ENCODE data around the gene CACNB2.

CACNB2 gene

DNA sequence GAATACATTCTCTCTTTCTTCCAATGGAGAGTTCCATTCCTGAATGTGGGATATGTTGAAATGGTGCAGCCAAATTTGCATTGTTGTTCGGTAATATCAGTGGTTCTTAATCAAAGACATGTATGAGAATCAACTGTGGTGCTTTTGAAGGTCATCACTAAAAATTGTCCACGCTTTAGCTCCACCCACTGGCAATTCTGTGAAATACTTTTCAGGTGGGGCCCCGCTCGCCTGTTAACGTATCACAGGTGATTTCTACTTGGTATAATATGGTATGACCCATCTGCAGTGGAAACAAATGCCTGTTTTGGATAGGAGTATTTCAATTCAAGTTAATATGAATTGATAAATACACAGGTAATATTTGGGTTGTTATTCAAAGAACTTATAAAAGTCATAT is 332.8 kb downstream of the CACNB2 start:
- DNase-seq = no peak

DNA sequence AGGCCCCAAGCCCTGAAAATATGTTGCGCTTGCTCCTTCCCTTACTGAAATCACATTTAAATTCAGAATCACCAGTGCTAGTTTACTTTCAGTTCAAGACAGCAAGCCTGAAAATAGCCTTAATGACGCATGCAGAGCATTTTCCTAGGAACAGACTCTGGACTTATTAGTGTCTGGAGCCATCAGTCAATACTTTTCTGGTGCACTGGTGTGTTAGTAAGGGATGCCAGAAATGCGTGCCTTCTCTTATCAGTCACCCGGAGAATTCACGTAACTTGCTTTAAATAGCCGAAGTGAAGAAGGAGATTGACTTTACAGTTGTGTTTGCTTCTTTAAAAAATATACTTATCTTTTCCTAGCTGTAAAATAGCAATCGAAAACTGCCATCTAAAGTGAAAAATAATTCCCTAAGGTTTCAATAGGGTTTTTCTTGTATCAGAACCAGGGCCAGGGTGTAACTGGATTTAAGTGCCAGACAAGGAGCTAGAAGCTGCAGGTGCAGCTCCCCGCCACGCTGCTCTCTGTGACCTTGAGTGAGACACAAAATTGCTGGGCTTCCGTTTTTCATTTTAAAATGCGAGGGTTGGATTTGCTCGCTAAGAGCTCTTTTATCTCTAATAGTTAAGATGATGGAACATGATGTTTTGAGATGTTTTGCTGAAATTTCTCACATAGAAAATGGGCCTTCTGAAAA is 333.3 kb downstream of the CACNB2 start:
- no peak for DNase-seq

GRCh38 chr10:18474118-18474455 is 333.9 kb downstream of the CACNB2 start:
- no peak for DNase-seq

GRCh38 chr10:18476076-18476647 is 335.9 kb downstream of the CACNB2 start:
- no peak for DNase-seq

GRCh38 chr10:18478354-18478753 is 338.1 kb downstream of the CACNB2 start:
- DNase-seq = no peak

- no peak for DNase-seq
These were observed 339.3 kb downstream of the CACNB2 start for GRCh38 chr10:18479502-18479901.

- DNase-seq = no peak
These were observed 343.4 kb downstream of the CACNB2 start for GRCh38 chr10:18483516-18484186.

- DNase-seq = no peak
These were observed 346.2 kb downstream of the CACNB2 start for GRCh38 chr10:18486438-18486837.

DNA sequence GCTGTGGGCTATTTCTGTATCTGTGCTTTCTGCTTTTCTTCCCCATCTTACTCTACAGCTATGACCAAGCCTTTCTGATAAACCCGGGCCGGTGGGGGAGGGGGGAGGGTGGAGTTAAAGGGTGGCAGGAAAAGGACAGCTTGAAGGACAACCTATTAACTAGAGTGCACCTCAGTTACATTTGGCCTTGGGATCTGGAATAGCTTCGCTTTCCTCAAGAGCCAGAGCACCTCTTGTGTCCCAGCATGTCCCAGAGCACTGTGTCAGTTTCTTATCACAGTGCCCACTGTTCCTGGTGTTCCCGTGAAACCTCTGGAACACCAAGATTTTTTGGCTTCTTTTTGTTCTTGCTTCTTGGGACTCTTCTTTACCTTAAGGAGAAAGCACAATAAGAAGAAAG is 350.5 kb downstream of the CACNB2 start:
- DNase-seq = no peak

GRCh38 chr10:18497806-18498369 is 357.7 kb downstream of the CACNB2 start:
- no peak for DNase-seq

DNA sequence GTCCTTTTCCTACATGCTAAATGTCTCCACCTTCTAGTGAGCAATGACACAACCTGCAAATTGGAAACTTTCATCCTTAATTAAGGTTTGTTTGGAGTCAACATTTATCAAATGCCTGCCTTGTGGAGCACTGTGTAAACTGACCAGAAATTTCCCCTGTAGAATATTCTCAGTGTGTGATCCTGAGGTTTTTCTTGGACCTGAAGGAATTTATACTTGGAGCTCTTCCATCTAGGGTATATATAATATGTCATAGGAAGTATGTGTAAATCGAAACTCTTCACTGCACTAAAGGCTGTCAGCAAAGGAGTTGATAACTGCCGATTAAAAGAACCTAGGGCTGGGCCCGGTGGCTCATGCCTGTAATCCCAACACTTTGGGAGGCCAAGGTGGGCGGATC is 358.8 kb downstream of the CACNB2 start:
- no peak for DNase-seq

DNA sequence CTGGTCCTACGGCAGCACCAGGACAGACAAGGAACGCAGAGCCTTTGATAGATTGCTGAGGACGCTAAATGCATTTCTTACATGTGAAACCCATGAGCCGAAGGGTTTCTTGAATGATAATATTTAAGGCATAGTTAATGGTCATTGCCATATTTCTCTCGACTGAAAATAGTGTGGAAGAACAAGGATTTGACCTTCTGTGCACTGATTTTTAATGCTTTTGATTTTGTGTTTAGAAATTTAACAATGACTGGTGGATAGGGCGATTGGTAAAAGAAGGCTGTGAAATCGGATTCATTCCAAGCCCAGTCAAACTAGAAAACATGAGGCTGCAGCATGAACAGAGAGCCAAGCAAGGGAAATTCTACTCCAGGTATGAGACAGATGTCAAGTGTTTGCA is 360.4 kb downstream of the CACNB2 start:
- no peak for DNase-seq

DNA sequence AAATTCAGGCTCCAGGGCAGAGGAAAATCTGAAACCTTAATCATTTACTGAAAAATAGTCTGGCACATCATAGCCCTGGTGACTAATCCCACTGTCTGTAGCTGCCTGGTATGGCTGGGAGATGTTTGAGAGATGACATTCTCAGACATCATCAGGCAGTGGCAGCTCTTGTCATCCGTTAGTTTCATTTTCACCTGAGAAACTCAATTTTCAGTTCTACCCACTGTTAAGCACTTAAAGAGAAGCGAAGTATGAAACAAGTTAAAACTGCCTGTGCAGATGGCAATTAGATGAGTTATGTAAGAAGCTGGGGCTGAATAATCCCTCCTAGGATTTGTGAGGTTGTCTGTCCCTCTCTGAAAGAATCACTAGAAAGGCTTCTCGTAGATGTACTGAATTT is 361.0 kb downstream of the CACNB2 start:
- DNase-seq = no peak

GRCh38 chr10:18501629-18502028 is 361.4 kb downstream of the CACNB2 start:
- DNase-seq = no peak

DNA sequence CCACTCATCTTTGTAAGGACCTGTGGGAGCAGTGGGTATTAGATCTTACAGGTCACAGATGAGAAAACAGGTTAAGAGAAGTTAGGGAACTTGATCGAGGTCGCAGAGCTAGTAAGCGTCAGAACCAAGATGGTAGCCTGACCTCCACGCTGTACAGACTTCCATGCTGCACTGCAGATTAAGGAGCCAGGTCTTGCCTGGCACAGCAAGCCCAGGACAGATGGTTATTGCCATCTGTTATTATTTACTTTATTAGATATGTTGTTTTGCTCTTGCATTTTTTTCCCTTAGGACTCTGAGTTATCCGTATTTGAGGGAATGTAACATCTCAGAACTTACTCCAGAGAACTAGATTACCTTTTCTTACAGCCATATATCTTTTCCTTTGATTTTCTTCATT is 363.9 kb downstream of the CACNB2 start:
- DNase-seq = no peak

- DNase-seq = no peak
These were observed 365.4 kb downstream of the CACNB2 start for GRCh38 chr10:18505456-18506118.

DNA sequence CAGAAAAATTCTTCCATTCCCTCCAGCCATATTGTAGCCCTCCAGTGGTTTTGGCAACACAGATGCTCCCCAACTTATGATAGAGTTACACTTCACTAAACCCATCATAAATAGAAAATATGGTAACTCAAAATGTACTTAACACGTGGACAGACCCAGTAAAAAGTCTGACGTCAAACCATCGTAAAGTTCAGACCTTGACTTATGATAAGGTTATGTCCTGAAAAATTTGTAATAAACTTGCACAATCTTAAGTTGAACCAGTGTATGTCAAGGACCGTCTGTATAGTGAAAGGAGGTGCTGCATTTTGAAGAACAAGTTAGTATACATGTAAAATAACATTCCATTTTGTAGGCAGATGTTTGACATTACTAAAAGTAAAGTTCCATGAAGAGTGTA is 368.4 kb downstream of the CACNB2 start:
- DNase-seq = no peak

DNA sequence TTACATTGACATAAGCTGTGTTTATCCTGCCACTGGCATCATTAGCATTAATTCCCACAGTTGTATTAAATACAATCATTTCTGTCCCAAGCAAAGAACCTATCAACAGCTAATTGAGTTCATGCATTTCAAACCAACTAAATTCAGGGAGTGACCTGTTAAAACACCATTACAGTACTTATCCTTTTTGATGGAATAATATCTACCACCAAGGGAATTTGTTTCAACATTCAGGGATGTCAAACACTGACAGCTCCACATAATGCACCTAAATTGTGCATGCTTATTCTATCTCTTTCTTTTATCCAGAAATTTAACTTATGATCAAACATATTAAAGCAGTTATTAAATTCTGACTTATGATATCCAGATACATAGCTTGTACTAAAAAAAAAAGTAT is 374.3 kb downstream of the CACNB2 start:
- no peak for DNase-seq

DNA sequence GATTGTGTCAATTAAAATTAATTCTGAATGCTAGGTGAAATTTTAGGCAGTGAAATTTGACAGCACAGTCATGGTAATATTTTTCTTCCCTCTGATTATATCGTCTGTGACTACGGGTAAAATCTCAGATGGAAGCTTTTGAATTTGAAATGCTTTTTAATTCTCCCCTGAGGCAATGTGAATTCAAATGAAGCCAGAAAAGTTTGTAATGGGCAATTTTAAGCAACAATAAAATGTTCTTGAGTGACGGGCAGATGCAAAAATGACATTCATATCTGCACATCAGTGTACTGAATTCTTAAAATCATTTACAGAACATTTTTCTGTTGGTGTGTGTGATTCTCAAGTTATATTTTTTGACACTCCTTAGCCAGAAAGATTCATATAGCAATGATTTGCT is 376.6 kb downstream of the CACNB2 start:
- no peak for DNase-seq

DNA sequence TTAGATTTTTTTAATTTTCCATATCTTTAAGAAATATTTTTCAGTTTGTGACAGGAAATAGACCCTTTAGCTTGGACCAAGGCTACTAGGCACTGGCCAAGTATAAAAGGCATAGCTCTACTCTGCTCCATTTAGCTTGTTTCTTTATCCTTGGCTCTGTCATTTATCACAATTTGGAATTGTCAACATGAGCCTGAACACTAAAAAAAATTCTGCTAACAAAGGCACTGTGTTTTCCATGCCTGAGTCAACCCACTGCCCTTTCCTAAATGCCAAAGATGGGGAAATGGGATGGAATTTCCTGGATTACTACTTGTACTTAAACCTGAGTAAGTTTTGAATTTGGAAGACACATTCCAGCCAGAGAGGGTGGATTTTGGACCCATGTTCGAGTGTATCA is 382.8 kb downstream of the CACNB2 start:
- DNase-seq = no peak

DNA sequence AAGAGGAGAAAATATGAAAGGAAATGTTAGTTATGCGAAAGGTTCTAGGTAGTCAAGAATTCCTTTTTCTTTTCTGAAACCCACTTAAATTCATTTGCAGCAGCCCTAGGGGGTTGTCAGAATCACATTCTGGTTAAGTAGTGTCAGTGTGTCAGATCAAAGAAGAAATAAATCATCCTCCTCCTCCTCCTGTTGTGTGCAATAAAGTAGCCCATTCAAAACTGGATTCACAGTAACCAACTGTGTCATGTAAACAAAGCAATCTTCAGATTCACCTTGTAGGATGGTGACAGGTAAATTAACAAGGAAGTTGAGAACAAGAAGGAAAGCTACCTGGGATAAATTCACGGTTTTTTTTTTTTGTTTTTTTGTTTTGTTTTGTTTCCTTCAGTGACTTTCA is 383.6 kb downstream of the CACNB2 start:
- no peak for DNase-seq

- DNase-seq = no peak
These were observed 387.5 kb downstream of the CACNB2 start for GRCh38 chr10:18527687-18528086.

GRCh38 chr10:18528292-18528691 is 388.1 kb downstream of the CACNB2 start:
- no peak for DNase-seq
